GM21737 (cell line): Measurements from ENCODE around the gene INSIG1.

Source experiments
- ATAC-seq: cut with Tn5 transposase; IDR thresholded peaks from one replicate; pipeline ENCODE4 v1.9.1; 2021; ENCODE audit warnings: mild to moderate bottlenecking, moderate library complexity; ENCODE audit not compliant: unreplicated experiment

Gene INSIG1

GRCh38 chr7:155324918-155325235 is 27.2 kb downstream of the INSIG1 start:
- ATAC-seq: no peak

- no peak for ATAC-seq
These were observed 28.7 kb downstream of the INSIG1 start for GRCh38 chr7:155326385-155326784.

DNA sequence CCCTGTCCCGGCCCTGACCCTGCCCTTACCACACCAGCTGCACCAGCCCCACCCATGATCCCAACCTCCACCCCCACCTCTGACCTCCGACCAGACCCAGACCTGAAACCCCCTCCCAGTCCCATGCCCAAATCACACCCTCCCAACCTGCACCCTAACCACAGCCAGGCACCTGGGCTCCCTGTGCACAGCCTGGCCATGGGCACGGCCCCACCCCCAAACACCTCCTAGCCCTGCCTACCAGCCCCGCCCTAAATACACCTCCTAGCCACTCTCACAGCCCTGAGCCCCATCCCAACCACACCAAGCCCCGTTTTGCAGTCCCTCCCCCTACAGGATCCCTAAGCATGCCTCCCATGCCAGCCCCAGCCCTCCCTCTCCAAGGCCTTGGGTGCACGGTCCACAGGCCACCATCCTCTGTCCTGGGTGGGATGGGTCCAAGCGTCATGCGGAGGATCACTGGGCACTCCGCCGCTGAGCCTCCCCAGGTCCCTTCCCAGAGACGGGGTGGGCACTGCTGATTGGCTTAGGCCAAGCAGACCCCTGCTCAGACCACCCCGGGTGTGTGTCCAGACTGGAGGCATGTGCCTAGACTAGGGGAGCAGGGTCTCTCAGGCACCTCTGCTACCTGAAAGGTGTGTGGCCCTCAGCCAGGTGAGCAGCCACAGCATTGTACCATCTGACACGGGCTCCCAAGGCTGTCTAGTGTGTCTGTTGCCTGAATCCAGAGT is 30.1 kb downstream of the INSIG1 start:
- ATAC-seq: no peak

DNA sequence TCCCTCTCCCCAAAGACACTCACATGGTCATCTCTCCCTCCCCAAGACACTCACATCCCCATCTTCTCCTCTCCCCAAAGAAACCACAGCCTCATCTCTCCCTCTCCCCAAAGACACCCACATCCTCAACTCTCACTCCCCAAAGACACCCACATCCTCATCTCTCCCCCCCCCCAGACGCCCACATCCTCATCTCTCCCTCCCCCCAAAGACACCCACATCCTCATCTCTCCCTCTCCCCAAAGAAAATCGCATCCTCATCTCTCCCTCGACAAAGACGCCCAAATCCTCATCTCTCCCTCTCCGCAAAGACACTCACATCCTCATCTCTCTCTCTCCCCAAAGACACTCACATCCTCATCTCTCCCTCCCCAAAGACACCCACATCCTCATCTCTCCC is 31.5 kb downstream of the INSIG1 start:
- ATAC-seq: no peak

DNA sequence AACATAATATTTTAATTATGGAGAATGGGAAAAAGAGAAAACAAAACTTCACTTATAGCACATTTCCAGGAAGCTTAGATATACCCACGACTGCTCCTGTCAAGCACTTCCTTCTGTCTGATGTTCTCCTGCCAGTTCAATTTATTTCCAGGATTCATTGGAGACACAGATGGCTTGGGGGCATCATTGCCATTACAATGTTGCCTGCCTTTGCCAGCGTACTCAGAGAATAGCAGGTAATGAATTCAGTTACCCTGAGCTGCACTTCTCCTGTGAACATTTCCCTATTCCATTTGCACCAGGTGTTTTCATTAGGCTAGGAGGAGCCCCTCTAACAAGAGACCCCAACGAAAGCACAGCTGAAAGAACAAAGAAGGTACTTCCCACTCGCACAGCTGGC is 33.7 kb downstream of the INSIG1 start:
- no peak for ATAC-seq

DNA sequence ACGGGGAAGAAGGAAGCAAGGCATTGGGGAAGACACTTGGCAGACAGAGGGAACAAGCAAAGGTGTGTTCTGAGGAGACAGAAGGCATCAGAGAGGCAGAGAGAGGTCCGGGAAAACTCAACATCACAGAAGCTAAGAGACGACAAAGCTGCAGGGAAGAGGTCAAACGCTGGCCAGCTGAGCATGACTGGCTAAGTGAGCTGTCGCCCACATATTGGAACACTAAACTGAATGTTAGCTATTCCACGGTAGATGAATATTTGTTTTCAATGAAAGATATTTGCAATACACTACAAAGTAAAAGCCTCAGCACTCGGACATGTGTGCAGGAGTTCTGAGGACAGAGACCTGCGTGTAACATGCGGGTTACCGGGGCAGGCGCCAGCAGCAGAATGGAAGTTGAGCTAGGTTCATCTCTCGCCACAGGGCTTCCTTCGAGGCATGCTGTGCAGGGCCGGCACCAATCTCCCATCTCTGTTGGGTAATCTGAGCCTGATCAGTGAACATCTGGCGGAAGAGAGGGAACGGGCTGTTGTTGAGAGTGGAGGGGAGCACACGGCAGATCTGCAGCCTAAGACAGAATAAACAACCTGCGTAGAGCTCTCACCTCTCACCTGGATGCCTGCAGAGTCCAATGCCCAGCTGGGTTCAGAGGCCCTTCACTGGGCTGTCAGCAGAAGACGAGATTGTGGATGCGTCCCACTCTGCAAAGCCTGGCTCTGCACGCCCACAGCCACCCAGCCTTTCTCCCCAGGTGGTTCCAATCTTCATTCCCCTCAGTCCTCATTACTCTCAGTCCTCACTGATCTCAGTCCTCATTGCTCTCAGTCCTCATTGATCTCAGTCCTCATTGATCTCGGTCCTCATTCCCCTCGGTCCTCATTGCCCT is 35.9 kb downstream of the INSIG1 start:
- no peak for ATAC-seq

- ATAC-seq: no peak
These were observed 39.3 kb downstream of the INSIG1 start for GRCh38 chr7:155336812-155337602.

DNA sequence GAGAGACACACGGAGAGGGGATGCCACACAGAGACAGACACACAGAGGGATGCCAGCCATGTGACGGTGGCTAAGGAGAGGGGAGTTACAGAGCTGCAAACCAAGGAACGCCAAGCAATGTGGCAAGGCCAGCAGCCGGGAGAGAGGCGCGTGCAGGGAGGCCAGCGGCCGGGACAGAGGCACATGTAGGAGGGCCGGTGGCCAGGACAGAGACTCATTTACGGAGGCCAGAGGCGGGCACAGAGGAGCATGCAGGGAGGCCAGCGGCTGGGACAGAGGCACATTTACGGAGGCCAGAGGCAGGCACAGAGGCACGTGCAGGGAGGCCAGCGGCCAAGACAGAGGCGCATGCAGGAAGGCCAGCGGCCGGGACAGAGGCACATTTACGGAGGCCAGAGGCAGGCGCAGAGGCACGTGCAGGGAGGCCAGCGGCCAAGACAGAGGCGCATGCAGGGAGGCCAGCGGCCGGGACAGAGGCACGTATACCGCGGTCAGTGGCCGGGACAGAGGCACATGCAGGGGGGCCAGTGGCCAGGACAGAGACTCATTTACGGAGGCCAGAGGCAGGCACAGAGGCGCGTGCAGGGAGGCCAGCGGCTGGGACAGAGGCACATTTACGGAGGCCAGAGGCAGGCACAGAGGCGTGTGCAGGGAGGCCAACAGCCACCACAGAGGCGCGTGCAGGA is 40.4 kb downstream of the INSIG1 start:
- ATAC-seq: no peak

- no peak for ATAC-seq
These were observed 41.1 kb downstream of the INSIG1 start for GRCh38 chr7:155338632-155339320.

GRCh38 chr7:155339474-155339873 is 41.8 kb downstream of the INSIG1 start:
- no peak for ATAC-seq

DNA sequence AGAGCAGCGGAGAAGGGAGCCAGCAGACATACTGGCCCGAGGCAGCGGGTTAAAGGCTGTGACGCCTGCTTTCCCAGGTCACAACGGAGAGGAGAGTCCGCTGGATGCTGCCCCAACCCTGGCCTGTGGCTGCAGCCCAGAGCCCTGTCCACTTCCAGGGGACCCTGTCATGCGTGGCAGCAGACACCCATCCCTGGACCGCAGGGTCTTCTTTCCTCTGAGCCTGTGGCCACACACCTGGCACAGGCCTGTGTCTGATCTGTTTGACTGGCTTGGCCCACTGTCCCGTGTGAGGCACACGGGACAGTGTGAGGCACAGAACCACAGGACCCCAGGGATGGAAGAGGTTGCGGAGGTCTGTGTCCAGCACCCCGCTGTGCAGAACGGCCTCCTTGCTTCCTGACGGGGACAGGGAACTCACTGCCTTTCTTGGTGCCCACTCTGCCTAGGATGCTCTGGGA is 42.4 kb downstream of the INSIG1 start:
- ATAC-seq: no peak

GRCh38 chr7:155340721-155341120 is 43.0 kb downstream of the INSIG1 start:
- no peak for ATAC-seq

DNA sequence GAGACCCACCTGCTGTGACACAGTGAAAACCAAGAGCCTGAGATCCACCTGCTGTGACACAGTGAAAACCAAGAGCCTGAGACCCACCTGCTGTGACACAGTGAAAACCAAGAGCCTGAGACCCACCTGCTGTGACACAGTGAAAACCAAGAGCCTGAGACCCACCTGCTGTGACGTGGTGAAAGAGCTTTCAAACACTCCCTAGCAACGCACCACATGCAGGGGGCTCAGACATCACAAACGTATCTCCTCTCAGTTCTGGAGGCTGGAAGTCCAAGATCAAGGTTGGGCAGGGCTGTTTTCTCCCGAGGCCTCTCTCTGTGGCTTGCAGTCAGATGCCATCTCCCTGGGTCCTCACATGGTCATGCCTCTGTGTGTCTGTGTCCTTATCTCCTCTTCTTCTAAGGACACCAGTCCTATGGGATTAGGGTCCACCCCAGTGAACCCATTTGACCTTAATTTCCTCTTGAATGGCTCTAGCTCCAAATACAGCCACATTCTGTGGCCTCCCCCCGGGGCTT is 43.8 kb downstream of the INSIG1 start:
- ATAC-seq: no peak

GRCh38 chr7:155342313-155342712 is 44.6 kb downstream of the INSIG1 start:
- ATAC-seq: no peak

DNA sequence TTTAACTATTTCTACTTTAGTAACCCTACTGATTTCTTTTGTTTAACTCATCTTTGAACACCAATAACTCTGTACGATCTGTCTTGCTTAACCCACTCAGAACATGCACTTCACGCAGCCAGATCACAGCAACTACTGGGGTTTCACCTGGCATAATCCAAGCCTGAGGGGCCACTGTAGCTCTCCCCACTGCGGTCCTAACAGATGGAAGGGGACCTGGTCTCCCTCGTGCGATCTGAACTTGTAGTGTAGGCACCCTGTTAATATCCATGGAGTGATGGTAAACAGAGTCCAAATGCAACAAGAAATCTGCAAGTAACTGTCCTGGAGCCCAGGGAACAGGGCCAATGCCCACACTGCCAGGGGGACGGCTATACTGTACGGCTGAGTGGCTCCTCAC is 45.5 kb downstream of the INSIG1 start:
- no peak for ATAC-seq

GRCh38 chr7:155343661-155344121 is 46.0 kb downstream of the INSIG1 start:
- no peak for ATAC-seq

- ATAC-seq: peak; percentile 45
These were observed 46.6 kb downstream of the INSIG1 start for GRCh38 chr7:155344270-155344617.

DNA sequence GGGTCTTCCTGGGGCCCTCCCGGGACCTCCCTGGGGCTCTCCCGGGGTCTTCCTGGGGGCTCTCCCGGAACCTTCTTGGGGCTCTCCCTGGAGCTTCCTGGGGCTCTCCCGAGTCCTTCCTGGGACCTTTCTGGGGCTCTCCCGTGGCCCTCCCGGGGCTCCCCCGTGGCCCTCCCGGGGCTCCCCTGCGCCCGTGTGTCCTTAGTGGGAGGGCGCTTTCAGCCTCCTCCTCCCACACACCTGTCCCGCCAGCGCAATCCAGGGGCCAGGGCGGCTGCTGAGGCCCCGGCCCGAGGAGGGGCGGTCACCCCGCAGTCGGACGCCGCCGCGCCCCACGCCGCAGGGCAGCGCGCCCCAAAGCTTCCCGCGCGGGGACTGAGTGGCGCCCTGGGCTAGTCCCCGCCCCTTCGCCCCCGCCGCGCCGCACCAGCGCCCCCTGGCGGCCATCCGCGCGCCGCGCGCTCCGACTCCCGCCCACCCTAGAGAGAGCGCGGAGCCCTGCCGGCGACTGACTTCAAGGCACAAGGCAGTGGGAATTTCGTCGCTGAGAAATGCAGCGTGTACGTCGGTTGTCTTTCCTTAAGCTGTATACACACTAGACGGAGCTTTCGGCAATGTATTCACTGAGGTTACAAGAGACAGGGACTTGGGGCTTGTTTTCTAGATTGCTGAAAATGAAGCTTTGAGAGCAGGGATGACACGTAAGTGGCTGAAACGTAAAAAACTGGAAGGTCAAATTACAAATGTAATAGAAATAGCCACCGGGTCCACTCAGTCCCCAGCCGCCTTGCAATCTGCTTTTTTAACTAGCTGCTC is 47.1 kb downstream of the INSIG1 start:
- ATAC-seq: peak; percentile 85

DNA sequence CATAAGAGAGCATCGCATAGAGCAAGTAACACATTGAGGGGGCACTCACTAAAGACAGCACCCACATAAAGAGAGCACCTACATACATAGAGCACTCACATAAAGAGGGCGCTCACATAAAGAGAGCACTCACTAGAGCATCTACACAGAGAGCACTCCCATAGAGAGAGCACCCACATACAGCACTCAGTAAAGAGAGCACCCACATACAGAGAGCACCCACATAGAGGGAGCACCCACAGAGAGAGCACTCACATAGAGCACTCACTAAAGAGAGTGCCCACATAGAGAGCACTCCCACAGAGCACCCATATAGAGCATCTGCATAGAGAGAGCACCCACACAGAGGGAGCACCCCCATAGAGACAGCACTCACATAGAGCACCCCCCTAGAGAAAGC is 47.8 kb downstream of the INSIG1 start:
- no peak for ATAC-seq
